Keratinocyte (primary cell): ENCODE data around the gene GPC5. TPM values are rescaled to one million over a fixed set of nuclear protein-coding genes. Genes with fewer than 3 reads are reported as not detected.

Experiments used
- DNase-seq: peaks from one replicate; pipeline ENCODE4 v3.0.0-alpha.2; 2011; ENCODE audit warnings: low read depth, missing footprints, low spot score
- FAIRE-seq: peaks from 2 replicates; lab custom pipeline; 2011; peaks lifted over from hg19 to GRCh38; lab: Jason Lieb, UNC
- H2AFZ ChIP-seq: 2 replicates; pipeline ENCODE4 v1.6.0; 2012; ENCODE audit warnings: low read length, control low read depth, inconsistent platforms; ENCODE audit not compliant: control insufficient read depth
- H3K27ac ChIP-seq: 2 replicates; pipeline ENCODE4 v1.5.1; 2011; ENCODE audit warnings: low read length; ENCODE audit not compliant: control insufficient read depth, insufficient read depth
- H3K27me3 ChIP-seq: 3 replicates; pipeline ENCODE4 v1.6.0; 2011; ENCODE audit warnings: low read length; ENCODE audit not compliant: control insufficient read depth, insufficient read depth; ENCODE audit errors: extremely low read depth
- H3K36me3 ChIP-seq, 2 experiments: 2 replicates in 1 of 2; 3 replicates in 1 of 2; pipeline ENCODE4 v1.5.1; 2011; ENCODE audit warnings: low read length in 2 of 2, mild to moderate bottlenecking in 1 of 2; ENCODE audit not compliant: control insufficient read depth in 2 of 2, insufficient read depth in 2 of 2; ENCODE audit errors: extremely low read depth in 1 of 2
- H3K4me1 ChIP-seq: 3 replicates; pipeline ENCODE4 v1.5.1; 2011; ENCODE audit warnings: low read length; ENCODE audit not compliant: control insufficient read depth, insufficient read depth; ENCODE audit errors: extremely low read depth
- H3K4me2 ChIP-seq: 3 replicates; pipeline ENCODE4 v1.6.0; 2011; ENCODE audit warnings: low read depth, low read length; ENCODE audit not compliant: control insufficient read depth, insufficient read depth; ENCODE audit errors: extremely low read depth
- H3K4me3 ChIP-seq, 3 experiments: fragments of 200-600 bp in 1 of 3; sonication (generic) in 1 of 3; 2 replicates in 2 of 3; 3 replicates in 1 of 3; pipeline ENCODE4 v1.5.1; 2011 to 2016; ENCODE audit warnings: low read length in 3 of 3, mild to moderate bottlenecking in 3 of 3, control low read depth in 2 of 3, inconsistent platforms in 1 of 3, low read depth in 1 of 3, mixed read lengths in 1 of 3, mixed run types in 1 of 3, moderate library complexity in 1 of 3; ENCODE audit not compliant: control insufficient read depth in 2 of 3, insufficient read depth in 2 of 3; ENCODE audit errors: extremely low read depth in 1 of 3
- H3K79me2 ChIP-seq: 2 replicates; pipeline ENCODE4 v1.6.0; 2012; ENCODE audit warnings: low read length; ENCODE audit not compliant: control insufficient read depth, insufficient read depth
- H3K9ac ChIP-seq: 3 replicates; pipeline ENCODE4 v1.6.0; 2011; ENCODE audit warnings: low read length; ENCODE audit not compliant: control insufficient read depth, insufficient read depth; ENCODE audit errors: extremely low read depth
- H3K9me1 ChIP-seq: 3 replicates; pipeline ENCODE4 v1.6.0; 2011; ENCODE audit warnings: low read length; ENCODE audit not compliant: control insufficient read depth, insufficient read depth; ENCODE audit errors: extremely low read depth
- H3K9me3 ChIP-seq: 2 replicates; pipeline ENCODE4 v1.5.1; 2012; ENCODE audit warnings: low read depth, low read length; ENCODE audit not compliant: control insufficient read depth
- H4K20me1 ChIP-seq: 3 replicates; pipeline ENCODE4 v1.6.0; 2011; ENCODE audit warnings: low read length; ENCODE audit not compliant: control insufficient read depth, insufficient read depth; ENCODE audit errors: extremely low read depth
- EZH2 ChIP-seq: IDR thresholded peaks from one replicate; pipeline ENCODE4 v1.6.1; 2012; ENCODE audit warnings: inconsistent platforms, mild to moderate bottlenecking, low read length, moderate library complexity
- dilution Hi-C: fragments of 300-500 bp; cut with MboI; formaldehyde crosslinking; loops from one replicate; pipeline ENCODE4 v1.7.0; 2020; ENCODE audit warnings: low sequenced_read_pairs; ENCODE audit not compliant: extremely low pct_ligation_motif_present
- polyA plus RNA-seq, 5 experiments: library from polyadenylated mRNA; depleted of rRNA in 3 of 5; stranded (reverse) in 3 of 5; stranded (forward) in 1 of 5; unstranded in 1 of 5; fragments of >200 nt; gene quantifications; 1 replicate in 1 of 5; 2 replicates in 3 of 5; 3 replicates in 1 of 5; pipeline versions ENCODE4 v1.2.1 to v1.2.3, GENCODE V29; 2011 to 2012; ENCODE audit warnings: missing spikeins in 2 of 5, low read depth in 1 of 5, low replicate concordance in 1 of 5
- TF ChIP-seq, protein P1 (sequence below), 3 experiments: IDR thresholded peaks in 1 of 3; conservative IDR thresholded peaks in 1 of 3; optimal IDR thresholded peaks in 1 of 3; 2 replicates in 2 of 3; 3 replicates in 1 of 3; pipeline versions ENCODE3 to v1.5.1; 2011; ENCODE audit warnings: low read length in 3 of 3, mild to moderate bottlenecking in 3 of 3, moderate library complexity in 2 of 3, control low read depth in 1 of 3, inconsistent platforms in 1 of 3; ENCODE audit not compliant: insufficient read depth in 2 of 3; ENCODE audit errors: extremely low read depth in 1 of 3

Gene GPC5
- polyA plus RNA-seq, 1 donor (not counting 4 experiments of a cell fraction or from before 2014, with no cell fraction given): 0.10 TPM

DNA sequence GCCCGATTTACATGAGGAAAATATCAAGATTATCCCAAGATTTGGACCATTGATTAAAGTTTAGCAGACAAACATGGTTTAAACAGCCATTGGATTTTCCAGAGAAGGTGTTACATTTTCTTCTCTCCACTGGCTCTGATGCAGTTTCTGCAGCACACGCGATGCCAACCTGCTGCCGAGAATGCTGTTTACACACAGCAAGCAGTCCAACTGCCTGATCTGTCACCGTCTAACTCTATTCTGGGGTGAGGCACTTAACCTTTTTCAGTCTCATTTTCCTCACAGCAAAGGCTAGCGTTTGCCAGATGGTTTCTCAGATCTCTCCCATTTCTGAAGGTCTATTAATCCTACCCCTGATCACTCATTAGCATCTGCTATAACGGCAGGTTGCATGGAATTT, 1064.7 kb downstream of the GPC5 start:
- FAIRE-seq (no peak), DNase-seq (no peak)
- Histone ChIP-seq H3K36me3 (no peaks in the 10 kb centered on the region), H3K4me1 (no peaks in the 10 kb centered on the region), H3K79me2 (no peaks in the 10 kb centered on the region), H3K4me2 (no peak overlapping the region), H3K9me1 (no peaks in the 10 kb centered on the region), H3K27me3 (no peaks in the 10 kb centered on the region), H2AFZ (no peak overlapping the region), H3K27ac (no peak overlapping the region), H3K9ac (no peak overlapping the region), H3K4me3 (no peak overlapping the region), H4K20me1 (no peaks in the 10 kb centered on the region), H3K9me3 (no peaks in the 10 kb centered on the region)
- dilution Hi-C loops: no loop called here
- TF ChIP-seq, protein P1, sequence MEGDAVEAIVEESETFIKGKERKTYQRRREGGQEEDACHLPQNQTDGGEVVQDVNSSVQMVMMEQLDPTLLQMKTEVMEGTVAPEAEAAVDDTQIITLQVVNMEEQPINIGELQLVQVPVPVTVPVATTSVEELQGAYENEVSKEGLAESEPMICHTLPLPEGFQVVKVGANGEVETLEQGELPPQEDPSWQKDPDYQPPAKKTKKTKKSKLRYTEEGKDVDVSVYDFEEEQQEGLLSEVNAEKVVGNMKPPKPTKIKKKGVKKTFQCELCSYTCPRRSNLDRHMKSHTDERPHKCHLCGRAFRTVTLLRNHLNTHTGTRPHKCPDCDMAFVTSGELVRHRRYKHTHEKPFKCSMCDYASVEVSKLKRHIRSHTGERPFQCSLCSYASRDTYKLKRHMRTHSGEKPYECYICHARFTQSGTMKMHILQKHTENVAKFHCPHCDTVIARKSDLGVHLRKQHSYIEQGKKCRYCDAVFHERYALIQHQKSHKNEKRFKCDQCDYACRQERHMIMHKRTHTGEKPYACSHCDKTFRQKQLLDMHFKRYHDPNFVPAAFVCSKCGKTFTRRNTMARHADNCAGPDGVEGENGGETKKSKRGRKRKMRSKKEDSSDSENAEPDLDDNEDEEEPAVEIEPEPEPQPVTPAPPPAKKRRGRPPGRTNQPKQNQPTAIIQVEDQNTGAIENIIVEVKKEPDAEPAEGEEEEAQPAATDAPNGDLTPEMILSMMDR (optimal IDR thresholded peaks at IDR 0.05 in 1 of 3, IDR thresholded peaks at IDR 0.05 in 1 of 3, conservative IDR thresholded peaks at IDR 0.05 in 1 of 3; ENCODE audit: extremely low read depth in 1 of 3, insufficient read depth in 2 of 3, low read length in 3 of 3): no peak
- no peak for TF ChIP-seq EZH2

DNA sequence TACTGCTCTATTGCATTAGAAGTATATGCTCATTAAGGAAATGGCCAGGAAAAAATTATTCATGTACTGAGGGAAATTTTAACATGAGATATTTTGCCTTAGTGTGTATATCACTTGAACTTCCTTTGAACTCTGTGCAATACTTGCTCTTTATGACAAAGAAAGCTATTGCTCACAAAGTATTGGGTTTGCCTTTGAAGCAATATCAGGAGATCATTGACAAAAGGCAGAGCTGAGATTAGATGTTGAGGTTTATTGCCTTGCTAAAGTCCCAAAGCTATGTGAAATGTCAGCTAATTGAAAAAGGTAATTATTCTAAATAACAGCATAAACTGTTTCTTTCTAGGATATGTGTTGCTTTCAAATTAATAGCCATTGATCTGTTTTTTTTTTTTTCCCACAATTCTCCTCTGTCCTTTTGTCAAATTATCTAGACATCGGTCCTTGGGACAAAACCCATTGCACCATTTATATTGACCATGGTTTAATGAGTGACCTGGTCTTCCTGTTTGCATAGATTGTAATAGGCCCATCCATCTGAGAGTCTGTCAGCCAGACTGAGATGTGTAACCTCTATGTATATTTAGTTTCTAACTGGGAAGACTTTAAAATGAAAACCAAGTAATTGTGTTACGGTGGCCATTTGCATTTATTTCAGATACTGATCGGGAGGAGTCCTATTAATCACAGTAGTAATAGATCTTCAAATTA, 1075.5 kb downstream of the GPC5 start:
- dilution Hi-C loops: no loop called here
- Histone ChIP-seq H3K36me3 (no peaks in the 10 kb centered on the region), H3K9ac (no peak overlapping the region), H3K27ac (no peak overlapping the region), H2AFZ (no peak overlapping the region), H4K20me1 (no peaks in the 10 kb centered on the region), H3K27me3 (no peaks in the 10 kb centered on the region), H3K9me3 (no peaks in the 10 kb centered on the region), H3K79me2 (no peaks in the 10 kb centered on the region), H3K4me3 (no peak overlapping the region), H3K4me1 (peaks cover 4% of the 10 kb centered on the region), H3K4me2 (no peak overlapping the region), H3K9me1 (no peaks in the 10 kb centered on the region)
- DNase-seq: no peak
- FAIRE-seq: no peak
- TF ChIP-seq, protein P1 (optimal IDR thresholded peaks at IDR 0.05 in 1 of 3, IDR thresholded peaks at IDR 0.05 in 1 of 3, conservative IDR thresholded peaks at IDR 0.05 in 1 of 3; ENCODE audit: extremely low read depth in 1 of 3, insufficient read depth in 2 of 3, low read length in 3 of 3): no peak
- no peak for TF ChIP-seq EZH2
